Activated CD4-positive, alpha-beta T cell treated with anti-CD3 and anti-CD28 coated beads, Interleukin-2, amount 50 U/mL, for 48 hours (primary cell): ENCODE data around the gene ZSCAN21.
A peak's percentile ranks its signal among the peaks of the same experiment; 100 is the strongest.

Experiments
- DNase-seq, 2 experiments: peaks; one replicate each; pipeline ENCODE4 v3.0.0-alpha.2; 2020

Gene ZSCAN21

GRCh38 chr7:100079024-100079560, 29.5 kb downstream of the ZSCAN21 start:
- no peak for DNase-seq

GRCh38 chr7:100080907-100081534, 31.4 kb downstream of the ZSCAN21 start:
- DNase-seq, result no peak

DNA sequence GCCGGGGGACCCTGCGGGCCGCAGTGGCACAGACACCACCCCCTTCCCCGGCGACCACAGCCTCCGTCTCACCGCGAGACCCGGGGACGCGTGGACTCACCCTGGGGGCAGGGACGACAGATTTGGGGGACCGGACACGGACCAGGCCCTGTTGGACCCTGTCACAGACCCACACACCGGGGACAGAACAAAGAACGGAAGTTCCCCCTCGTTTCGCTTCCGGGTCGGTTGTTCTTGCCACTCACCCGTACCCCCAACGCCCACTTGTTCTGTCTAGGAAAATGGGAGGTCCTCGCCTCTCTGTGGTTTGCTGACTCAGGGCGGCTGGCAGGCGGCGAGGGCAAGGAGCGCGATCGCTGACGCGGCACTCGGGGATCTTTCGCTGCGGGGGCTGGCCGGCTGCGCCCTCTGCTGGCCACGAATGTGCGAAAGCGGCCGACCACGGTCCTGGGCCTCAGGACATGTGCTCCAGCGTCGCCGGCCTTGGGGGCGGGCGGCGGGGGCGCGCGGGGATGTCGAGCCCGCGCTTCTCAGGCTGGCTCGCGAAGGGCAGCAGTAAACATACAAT, 32.0 kb downstream of the ZSCAN21 start, which contains the start of gene ZNF3:
Gene ZNF3 (minus strand): TSS at position 189 of the 568 bp plus-strand sequence. CDS start 4,366 bp downstream, outside the sequence.
- peak; percentile 97 to 98 for DNase-seq

GRCh38 chr7:100082978-100083377, 33.4 kb downstream of the ZSCAN21 start:
- DNase-seq, result no peak

DNA sequence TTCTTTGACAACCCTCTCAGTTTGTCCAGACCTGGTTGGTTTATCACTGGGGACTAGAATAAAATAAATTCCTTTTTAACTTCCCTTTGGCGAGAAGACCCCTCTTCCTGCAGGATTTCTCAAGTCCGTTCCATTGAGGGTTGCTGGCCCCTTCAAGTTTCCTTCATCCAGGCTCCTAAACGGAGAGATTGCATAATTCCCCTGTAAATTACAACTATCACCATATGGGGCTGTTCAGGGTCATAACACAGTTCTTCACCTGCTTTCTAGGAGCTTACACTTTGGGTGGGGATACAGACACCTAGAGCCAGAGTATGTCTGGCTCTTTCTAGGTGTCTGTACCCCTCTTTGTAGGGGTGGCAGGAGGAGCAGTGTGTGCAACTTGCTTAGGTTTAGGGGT, 35.9 kb downstream of the ZSCAN21 start:
- no peak for DNase-seq

DNA sequence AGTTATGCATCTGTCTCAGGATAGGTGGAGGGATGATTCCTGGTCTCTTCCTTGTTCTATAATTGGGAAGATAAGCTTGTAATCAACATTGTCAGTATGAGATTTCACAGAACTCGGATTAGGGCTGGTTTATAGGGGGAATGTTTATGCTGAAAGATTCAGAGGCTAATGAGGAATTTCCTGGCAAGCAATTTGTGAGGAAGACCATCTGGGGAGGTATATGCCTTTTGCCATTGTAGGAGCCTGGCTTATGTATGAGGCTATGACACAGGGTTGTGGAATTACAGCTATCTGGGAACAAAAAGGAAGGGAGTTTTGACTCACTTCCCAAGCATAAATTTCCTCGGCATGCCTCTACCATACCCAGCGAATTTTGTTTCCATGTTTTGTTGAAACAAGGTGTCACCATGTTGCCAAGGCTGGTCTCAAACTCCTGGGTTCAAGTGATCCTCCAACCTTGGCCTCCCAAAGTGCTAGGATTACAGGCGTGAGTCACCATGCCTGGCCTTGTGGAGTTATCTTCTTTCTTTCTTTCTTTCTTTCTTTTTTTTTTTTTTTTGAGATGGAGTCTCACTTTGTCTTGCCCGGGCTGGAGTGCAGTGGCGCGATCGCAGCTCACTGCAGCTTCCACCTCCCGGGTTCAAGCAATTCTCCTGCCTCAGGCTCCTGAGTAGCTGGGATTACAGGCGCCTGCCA, 37.6 kb downstream of the ZSCAN21 start:
- no peak for DNase-seq

DNA sequence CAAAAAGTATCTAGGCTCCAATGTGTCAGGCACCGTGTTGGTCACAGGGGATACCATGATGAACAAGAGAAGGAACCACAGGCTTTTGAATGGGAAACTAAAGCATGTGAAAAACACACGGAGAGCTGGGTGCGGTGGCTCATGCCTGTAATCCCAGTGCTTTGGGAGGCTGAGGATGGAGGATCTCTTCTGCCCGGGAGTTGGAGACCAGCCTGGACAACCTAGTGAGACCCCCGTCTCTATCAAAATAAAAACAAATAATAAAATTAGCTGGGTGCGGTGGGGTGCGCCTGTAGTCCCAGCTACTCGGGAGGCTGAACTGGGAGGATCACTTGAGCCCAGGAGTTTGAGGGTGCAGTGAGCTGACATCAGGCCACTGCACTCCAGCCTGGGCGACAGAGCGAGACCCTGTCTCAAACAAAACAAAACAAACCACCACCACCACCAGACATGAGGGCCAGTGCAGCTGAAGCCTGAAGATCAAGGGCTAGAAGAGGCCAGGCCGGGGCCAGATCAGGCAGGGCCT, 38.6 kb downstream of the ZSCAN21 start:
- no peak for DNase-seq

DNA sequence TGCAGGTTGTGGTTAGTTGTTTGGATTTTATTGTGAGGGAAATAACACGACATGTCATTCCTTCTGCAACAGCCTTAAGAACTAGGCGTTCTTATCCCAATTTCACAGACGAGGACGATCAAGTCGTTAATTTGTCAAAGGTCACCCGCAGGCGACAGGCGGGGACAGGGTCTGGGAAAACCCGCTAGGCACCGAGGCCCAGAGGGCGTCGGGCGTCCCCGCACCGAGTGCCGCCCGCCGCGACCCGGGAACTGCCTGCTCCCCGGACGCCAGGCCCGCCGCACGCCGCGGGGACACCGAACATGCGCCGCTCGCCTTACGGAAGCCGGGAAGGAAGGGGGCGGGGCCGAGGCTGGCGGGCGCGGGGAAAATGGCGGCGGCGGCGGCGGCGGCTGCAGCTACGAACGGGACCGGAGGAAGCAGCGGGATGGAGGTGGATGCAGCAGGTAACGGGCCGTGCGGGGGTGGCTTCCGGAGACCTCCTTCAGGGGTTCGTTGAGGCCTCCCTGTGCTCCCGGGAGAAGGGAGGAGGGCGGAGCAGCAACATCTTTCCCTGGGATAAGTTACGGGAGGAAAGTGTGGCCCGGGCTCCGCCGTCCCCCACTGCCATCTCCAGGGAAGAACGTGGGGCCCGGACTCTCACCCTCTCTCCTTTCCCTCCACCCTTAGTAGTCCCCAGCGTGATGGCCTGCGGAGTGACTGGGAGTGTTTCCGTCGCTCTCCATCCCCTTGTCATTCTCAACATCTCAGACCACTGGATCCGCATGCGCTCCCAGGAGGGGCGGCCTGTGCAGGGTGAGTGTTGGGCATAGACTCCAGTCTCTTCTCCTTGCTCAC, 39.3 kb downstream of the ZSCAN21 start, which contains the start of gene COPS6:
Gene COPS6 (plus strand): TSS at position 349 of the 837 bp plus-strand sequence. CDS start 22 bp downstream, at position 371.
- peak; percentile 90 to 91 for DNase-seq

DNA sequence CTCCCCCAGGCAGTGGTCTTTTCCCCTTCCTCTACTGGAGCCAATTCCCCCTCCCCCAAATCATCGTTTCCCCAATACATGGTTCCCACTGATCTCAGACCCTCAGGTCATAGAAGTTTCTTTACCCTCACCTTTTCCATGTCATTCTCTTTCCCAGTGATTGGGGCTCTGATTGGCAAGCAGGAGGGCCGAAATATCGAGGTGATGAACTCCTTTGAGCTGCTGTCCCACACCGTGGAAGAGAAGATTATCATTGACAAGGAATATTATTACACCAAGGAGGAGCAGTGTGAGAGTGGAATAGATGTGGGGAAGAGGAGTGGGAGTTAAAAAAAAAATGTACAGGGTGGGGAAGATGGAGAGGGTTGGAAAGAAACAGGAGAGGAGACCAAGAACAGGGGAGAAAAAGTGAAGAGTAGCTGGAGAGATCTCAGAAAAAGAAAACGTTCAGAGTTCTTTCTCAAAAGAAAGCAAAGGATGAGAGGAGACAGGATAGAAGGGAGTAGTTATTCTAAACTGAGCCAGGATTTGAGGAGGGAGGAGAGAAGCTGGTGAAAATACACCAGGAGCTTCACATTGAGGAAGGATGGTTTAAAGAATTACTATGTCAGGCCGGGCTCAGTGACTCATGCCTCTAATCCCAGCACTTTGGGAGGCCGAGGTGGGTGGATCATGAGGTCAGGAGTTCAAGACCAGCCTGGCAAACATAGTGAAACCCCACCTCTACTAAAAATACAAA, 40.1 kb downstream of the ZSCAN21 start:
- peak in 1 of 2 experiments; percentile 32 for DNase-seq

DNA sequence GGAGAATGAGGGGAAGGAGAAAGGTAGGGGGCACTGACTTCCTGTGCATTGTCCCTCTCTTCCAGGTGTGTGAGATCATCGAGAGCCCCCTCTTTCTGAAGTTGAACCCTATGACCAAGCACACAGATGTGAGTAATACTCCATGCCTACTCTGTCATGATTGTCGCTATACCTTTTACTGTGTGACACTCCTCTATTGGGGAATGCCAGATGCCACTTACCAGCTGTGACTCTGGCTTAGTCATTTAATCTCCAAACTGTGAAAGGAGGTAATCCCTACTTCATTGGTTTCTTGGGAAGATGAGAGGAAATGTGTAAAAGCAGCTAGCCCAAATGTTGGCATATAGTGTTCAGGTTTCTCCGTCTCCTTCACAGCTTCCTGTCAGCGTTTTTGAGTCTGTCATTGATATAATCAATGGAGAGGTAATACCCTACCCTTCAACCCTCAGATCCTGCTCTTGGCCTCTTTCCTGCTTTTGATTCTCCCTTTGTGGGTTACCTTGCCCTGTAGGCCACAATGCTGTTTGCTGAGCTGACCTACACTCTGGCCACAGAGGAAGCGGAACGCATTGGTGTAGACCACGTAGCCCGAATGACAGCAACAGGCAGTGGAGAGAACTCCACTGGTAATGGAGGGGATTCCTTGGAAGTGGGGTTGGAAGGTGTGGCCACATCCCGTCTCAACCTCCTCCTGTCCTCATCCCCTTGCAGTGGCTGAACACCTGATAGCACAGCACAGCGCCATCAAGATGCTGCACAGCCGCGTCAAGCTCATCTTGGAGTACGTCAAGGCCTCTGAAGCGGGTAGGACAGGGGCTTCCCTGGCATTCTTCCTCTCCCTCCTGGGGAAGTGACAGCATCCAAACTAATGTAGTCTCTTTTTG, 41.2 kb downstream of the ZSCAN21 start:
- DNase-seq, result peak in 1 of 2 experiments; percentile 14

DNA sequence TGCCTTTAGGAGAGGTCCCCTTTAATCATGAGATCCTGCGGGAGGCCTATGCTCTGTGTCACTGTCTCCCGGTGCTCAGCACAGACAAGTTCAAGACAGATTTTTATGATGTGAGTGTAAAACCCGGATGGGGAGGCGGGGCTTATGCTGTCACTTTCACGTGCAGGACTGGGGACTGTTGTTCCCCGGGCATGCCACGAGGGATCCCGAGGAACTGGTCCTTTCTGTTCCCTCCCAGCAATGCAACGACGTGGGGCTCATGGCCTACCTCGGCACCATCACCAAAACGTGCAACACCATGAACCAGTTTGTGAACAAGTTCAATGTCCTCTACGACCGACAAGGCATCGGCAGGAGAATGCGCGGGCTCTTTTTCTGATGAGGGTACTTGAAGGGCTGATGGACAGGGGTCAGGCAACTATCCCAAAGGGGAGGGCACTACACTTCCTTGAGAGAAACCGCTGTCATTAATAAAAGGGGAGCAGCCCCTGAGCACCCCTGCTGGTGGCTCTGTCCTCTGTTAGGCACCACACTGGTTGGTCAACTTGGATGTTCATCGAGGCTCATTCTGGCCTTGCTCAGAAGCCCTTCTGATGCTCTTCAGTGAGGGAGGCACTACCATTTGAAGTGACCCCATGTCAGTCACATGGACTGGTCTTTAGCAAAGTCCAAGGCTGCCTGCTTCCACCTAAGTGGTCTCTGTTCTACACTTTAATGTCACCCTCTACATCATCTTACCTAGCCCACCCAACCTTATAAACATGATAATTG, 42.0 kb downstream of the ZSCAN21 start:
- DNase-seq, result peak; percentile 26 to 41

GRCh38 chr7:100093054-100093453, 43.5 kb downstream of the ZSCAN21 start:
- no peak for DNase-seq

DNA sequence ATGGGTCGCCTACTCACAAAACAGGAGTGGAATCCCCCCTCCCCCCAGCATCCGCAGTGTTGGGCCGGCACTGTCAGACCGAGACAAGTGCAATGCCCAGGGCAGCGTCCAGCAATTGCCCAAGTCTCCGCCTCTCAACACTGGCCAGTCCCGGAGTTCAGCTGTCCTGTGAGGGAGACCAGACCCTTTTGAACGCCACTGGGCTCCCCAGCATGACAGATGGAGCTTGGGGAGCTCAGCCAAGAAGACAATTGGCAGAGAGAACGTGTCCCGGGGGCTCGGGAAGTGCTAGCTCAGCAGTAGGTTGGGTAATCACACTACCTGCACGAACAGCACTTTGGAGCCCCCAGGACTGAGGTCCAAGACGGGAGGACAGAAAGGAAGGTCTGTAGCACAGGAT, 43.9 kb downstream of the ZSCAN21 start:
- DNase-seq, result no peak

- DNase-seq, result no peak
Observed at GRCh38 chr7:100093925-100094486, 44.4 kb downstream of the ZSCAN21 start.

DNA sequence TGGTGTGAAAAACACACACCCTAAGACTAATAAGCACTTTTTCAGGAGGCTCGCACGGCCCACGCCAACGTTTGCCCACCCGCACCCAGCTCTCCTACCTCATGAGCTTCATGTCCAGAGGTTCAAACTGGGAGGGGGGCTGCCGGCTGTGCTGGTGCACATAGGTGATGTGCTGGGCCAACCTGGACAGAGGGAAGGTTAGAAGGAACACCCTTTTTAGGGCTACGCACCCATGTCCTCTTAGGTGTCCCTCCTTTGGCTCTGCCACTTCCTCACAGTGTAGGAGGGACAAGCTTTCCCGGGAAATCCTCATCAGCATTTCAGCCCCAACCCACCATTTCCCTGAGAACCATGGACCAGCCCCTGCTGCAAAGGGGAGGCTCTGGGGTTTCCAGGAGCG, 45.7 kb downstream of the ZSCAN21 start:
- no peak for DNase-seq

DNA sequence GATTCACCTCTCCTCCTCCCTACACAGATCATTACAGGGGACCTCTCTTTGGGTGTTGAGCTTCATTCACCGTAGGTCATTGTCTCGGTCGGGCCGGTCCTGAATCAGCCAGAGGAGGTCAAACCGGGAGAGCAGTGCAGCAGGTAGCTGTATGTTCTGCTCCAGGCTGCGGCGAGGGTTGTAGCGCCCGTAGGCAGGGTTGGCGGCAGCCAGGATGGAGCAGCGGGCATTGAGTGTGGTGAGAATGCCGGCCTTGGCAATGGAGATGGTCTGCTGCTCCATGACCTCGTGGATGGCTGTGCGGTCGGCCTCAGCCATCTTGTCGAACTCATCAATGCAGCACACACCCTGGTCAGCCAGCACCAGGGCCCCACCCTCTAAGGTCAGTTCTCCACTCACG, 46.1 kb downstream of the ZSCAN21 start:
- no peak for DNase-seq

DNA sequence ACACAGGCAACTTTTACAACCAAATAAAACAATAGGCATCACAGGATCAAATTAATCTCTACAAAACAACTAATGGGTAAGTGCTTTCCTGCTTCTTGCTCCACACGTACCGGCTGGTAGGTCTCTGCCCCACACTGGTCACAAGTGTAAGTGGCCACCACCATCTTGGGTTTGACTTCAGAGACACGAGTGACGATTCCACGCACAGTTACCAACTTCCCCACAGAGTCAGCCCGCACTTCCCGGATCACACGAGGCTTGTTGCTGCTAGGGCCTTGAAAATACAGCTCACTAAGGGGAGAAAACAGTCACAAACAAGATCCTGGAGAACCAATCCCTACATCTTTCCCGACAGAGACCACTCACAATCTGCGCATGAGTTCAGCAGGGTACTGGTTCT, 49.3 kb downstream of the ZSCAN21 start:
- DNase-seq, result no peak

GRCh38 chr7:100099452-100099851, 49.9 kb downstream of the ZSCAN21 start:
- DNase-seq, result no peak

GRCh38 chr7:100100420-100101015, 50.9 kb downstream of the ZSCAN21 start:
- peak; percentile 83 to 87 for DNase-seq
